ENCODE data around the gene GNAO1. TPM values are rescaled to one million over a fixed set of nuclear protein-coding genes. Genes with fewer than 3 reads are reported as not detected.

GNAO1 gene
- total and polyA plus RNA-seq, 2 of the 13 experiments (the other 11 are each of a cell fraction or from before 2014, with no cell fraction given): not detected

- TF ChIP-seq ZNF260 (CRISPR knock-in tag; IDR thresholded peaks at IDR 0.05; ENCODE audit: borderline replicate concordance, low read depth) (no peak), HHEX (CRISPR knock-in tag; IDR thresholded peaks at IDR 0.05) (no peak), ZNF264 (CRISPR knock-in tag; IDR thresholded peaks at IDR 0.05) (no peak), ZNF33B (CRISPR knock-in tag; IDR thresholded peaks at IDR 0.05) (no peak)
- TF ChIP-seq, protein P1, sequence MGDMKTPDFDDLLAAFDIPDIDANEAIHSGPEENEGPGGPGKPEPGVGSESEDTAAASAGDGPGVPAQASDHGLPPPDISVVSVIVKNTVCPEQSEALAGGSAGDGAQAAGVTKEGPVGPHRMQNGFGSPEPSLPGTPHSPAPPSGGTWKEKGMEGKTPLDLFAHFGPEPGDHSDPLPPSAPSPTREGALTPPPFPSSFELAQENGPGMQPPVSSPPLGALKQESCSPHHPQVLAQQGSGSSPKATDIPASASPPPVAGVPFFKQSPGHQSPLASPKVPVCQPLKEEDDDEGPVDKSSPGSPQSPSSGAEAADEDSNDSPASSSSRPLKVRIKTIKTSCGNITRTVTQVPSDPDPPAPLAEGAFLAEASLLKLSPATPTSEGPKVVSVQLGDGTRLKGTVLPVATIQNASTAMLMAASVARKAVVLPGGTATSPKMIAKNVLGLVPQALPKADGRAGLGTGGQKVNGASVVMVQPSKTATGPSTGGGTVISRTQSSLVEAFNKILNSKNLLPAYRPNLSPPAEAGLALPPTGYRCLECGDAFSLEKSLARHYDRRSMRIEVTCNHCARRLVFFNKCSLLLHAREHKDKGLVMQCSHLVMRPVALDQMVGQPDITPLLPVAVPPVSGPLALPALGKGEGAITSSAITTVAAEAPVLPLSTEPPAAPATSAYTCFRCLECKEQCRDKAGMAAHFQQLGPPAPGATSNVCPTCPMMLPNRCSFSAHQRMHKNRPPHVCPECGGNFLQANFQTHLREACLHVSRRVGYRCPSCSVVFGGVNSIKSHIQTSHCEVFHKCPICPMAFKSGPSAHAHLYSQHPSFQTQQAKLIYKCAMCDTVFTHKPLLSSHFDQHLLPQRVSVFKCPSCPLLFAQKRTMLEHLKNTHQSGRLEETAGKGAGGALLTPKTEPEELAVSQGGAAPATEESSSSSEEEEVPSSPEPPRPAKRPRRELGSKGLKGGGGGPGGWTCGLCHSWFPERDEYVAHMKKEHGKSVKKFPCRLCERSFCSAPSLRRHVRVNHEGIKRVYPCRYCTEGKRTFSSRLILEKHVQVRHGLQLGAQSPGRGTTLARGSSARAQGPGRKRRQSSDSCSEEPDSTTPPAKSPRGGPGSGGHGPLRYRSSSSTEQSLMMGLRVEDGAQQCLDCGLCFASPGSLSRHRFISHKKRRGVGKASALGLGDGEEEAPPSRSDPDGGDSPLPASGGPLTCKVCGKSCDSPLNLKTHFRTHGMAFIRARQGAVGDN (CRISPR knock-in tag; IDR thresholded peaks at IDR 0.05): no peak
Measured at GRCh38 chr16:56192635-56192945, 1.3 kb downstream of the GNAO1 start (continued).

GRCh38 chr16:56192986-56193945 lies 2.0 kb downstream of the GNAO1 start:
- no TSS peak for BruUV-seq (replicated peaks)
- in situ Hi-C loops (cut with HindIII; ENCODE audit: extremely low pct_ligation_motif_present, low pct_unique_long_range_greater_than_20kb): no loop called here
- H3K4me2 ChIP-seq (ENCODE audit: low read depth, low read length): no peak overlapping the region
- POLR2A ChIA-PET: no interaction called here
- ATAC-seq (no peak), FAIRE-seq (no peak), DNase-seq (ENCODE audit: low spot score) (no peak)
- CTCF ChIA-PET (ENCODE audit: low intra/inter-chr PET ratio, low total read pairs): no interaction called here
- H3K4me3 ChIP-seq (replicated peaks in 1 of 3; ENCODE audit: insufficient read depth in 1 of 3, low read depth in 2 of 3, low read length in 3 of 3): no peak overlapping the region
- H3K36me3 ChIP-seq (replicated peaks in 1 of 2; ENCODE audit: control insufficient read depth in 1 of 2, insufficient read depth in 2 of 2, low read length in 2 of 2): no peaks in the 10 kb centered on the region
- no peak for TF ChIP-seq ZNF33B (CRISPR knock-in tag; IDR thresholded peaks at IDR 0.05)
- TF ChIP-seq, protein P2, sequence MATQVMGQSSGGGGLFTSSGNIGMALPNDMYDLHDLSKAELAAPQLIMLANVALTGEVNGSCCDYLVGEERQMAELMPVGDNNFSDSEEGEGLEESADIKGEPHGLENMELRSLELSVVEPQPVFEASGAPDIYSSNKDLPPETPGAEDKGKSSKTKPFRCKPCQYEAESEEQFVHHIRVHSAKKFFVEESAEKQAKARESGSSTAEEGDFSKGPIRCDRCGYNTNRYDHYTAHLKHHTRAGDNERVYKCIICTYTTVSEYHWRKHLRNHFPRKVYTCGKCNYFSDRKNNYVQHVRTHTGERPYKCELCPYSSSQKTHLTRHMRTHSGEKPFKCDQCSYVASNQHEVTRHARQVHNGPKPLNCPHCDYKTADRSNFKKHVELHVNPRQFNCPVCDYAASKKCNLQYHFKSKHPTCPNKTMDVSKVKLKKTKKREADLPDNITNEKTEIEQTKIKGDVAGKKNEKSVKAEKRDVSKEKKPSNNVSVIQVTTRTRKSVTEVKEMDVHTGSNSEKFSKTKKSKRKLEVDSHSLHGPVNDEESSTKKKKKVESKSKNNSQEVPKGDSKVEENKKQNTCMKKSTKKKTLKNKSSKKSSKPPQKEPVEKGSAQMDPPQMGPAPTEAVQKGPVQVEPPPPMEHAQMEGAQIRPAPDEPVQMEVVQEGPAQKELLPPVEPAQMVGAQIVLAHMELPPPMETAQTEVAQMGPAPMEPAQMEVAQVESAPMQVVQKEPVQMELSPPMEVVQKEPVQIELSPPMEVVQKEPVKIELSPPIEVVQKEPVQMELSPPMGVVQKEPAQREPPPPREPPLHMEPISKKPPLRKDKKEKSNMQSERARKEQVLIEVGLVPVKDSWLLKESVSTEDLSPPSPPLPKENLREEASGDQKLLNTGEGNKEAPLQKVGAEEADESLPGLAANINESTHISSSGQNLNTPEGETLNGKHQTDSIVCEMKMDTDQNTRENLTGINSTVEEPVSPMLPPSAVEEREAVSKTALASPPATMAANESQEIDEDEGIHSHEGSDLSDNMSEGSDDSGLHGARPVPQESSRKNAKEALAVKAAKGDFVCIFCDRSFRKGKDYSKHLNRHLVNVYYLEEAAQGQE (IDR thresholded peaks at IDR 0.05; ENCODE audit: borderline replicate concordance in 1 of 2, low read depth in 1 of 2, low read length in 2 of 2): peak; percentile 8 to 81; a peak in 3 of 4 replicates
- H2AFZ ChIP-seq (ENCODE audit: low read length): no peak overlapping the region
- no peak overlapping the region for H3K9ac ChIP-seq (ENCODE audit: insufficient read depth, low read depth, low read length)
- H3K9me3 ChIP-seq (ENCODE audit: low read length): no peaks in the 10 kb centered on the region
- 51% methylated on average over 33 of the region's 33 CpGs for WGBS (ENCODE audit: low lambda C conversion rate)
- no peak overlapping the region for H3K27ac ChIP-seq (ENCODE audit: extremely low read length, insufficient read depth, low read length)
- no peaks in the 10 kb centered on the region for H3K4me1 ChIP-seq (ENCODE audit: insufficient read depth, low read length)
- H3K79me2 ChIP-seq (ENCODE audit: insufficient read depth, low read length): no peaks in the 10 kb centered on the region
- peaks cover 16 to 57% of the 10 kb centered on the region in 2 experiments for H3K27me3 ChIP-seq (ENCODE audit: control insufficient read depth in 1 of 2, insufficient read depth in 2 of 2, low read length in 2 of 2)
- intact Hi-C loops (cut with micrococcal nuclease; ENCODE audit: unreplicated experiment): no loop called here
- no peaks in the 10 kb centered on the region for H4K20me1 ChIP-seq (ENCODE audit: insufficient read depth, low read length)

All from HepG2 (cell line).